Sigmoid colon (tissue), 7 donors: Measurements from ENCODE around the gene PRR20A. TPM values are rescaled to one million over a fixed set of nuclear protein-coding genes. Genes with fewer than 3 reads are reported as not detected.
A peak's percentile ranks its signal among the peaks of the same experiment; 100 is the strongest.
"Not testable (repeated sequence)": the region's sequence is repeated elsewhere in the genome, so short reads cannot be mapped to it uniquely, and the experiment has no call there.

ENCODE experiments used
- DNase-seq: peaks from one replicate; pipeline ENCODE4 v3.0.0-alpha.2; 2019
- H3K27ac ChIP-seq, 4 donors: fragments of 200-600 bp; sonication (generic); one replicate each; pipeline ENCODE4 v1.5.1; 2016 to 2019; ENCODE audit warnings: mild to moderate bottlenecking in 1 of 4
- H3K27me3 ChIP-seq, 3 donors: fragments of 200-600 bp; sonication (generic); one replicate each; pipeline ENCODE4 v1.5.1; 2019; ENCODE audit warnings: mild to moderate bottlenecking in 1 of 3
- H3K36me3 ChIP-seq, 4 donors: fragments of 200-600 bp; sonication (generic); one replicate each; pipeline ENCODE4 v1.5.1; 2016 to 2019
- H3K4me1 ChIP-seq, 4 donors: fragments of 200-600 bp; sonication (generic); one replicate each; pipeline ENCODE4 v1.5.1; 2017 to 2019
- H3K4me3 ChIP-seq, 4 donors: fragments of 200-600 bp; sonication (generic); one replicate each; pipeline ENCODE4 v1.5.1; 2017 to 2019; ENCODE audit warnings: mild to moderate bottlenecking in 2 of 4, moderate library complexity in 1 of 4
- H3K9me3 ChIP-seq, 4 donors: fragments of 200-600 bp in 3 of 4; sonication (generic) in 3 of 4; one replicate each; pipeline versions ENCODE4 v1.5.1 to v1.6.1; 2013 to 2019
- EP300 ChIP-seq, 4 donors: sonication (generic); formaldehyde crosslinking; IDR thresholded peaks; one replicate each; pipeline ENCODE4 v1.6.1; 2017; ENCODE audit warnings: antibody characterized with exemption in 4 of 4
- POLR2A ChIP-seq, 2 donors: fragments of 450-650 bp; IDR thresholded peaks; one replicate each; pipeline ENCODE4 v1.6.1; 2016; ENCODE audit warnings: antibody characterized with exemption in 2 of 2, mild to moderate bottlenecking in 2 of 2, moderate library complexity in 2 of 2
- POLR2AphosphoS5 ChIP-seq, 4 donors: sonication (generic); formaldehyde crosslinking; IDR thresholded peaks; one replicate each; pipeline ENCODE4 v1.6.1; 2017; ENCODE audit warnings: antibody characterized with exemption in 4 of 4
- WGBS, 2 donors: extraction: QIAGEN DNeasy Blood & Tissue Kit; methylation state at CpG; one replicate each; pipeline ENCODE4 v1.1.7; 2013; 5-methylcytosine and 5-hydroxymethylcytosine counted together
- intact Hi-C: fragments of 100-400 bp; cut with DNase I; formaldehyde crosslinking; loops from one replicate; pipeline ENCODE4 v1.15.1; 2023
- polyA plus RNA-seq, 3 donors: library from polyadenylated mRNA; stranded (reverse); fragments of 200-250 nt; gene quantifications; one replicate each; pipeline ENCODE4 v1.2.3, GENCODE V29; 2013
- total RNA-seq, 4 donors: library from RNA; depleted of rRNA; stranded (reverse); fragments of >200 nt; gene quantifications; one replicate each; pipeline ENCODE4 v1.1.0, GENCODE V29; 2016
- TF ChIP-seq, protein P1 (sequence below), 4 experiments: fragments of 450-650 bp in 3 of 4; fragments of 200-600 bp in 1 of 4; IDR thresholded peaks; one replicate each; pipeline ENCODE4 v1.5.1; 2016 to 2019; ENCODE audit warnings: antibody characterized with exemption in 4 of 4, mild to moderate bottlenecking in 3 of 4, moderate library complexity in 2 of 4
- donor health status: healthy with polysubstance abuse.
- donor health status: Bipolar disorder and iron deficiency.
- donor health status: healthy.

The PRR20A gene
- total and polyA plus RNA-seq, 7 donors: not detected

GRCh38 chr13:57137585-57137984, 3.1 kb upstream of the PRR20A start:
- intact Hi-C loops: no loop called here
- H3K36me3 ChIP-seq: no peaks in the 10 kb centered on the region
- H3K9me3 ChIP-seq: no peaks in the 10 kb centered on the region
- H3K27me3 ChIP-seq: no peaks in the 10 kb centered on the region
- TF ChIP-seq POLR2A (IDR thresholded peaks at IDR 0.05) (no peak), POLR2AphosphoS5 (IDR thresholded peaks at IDR 0.05) (no peak), EP300 (IDR thresholded peaks at IDR 0.05) (no peak)
- TF ChIP-seq, protein P1, sequence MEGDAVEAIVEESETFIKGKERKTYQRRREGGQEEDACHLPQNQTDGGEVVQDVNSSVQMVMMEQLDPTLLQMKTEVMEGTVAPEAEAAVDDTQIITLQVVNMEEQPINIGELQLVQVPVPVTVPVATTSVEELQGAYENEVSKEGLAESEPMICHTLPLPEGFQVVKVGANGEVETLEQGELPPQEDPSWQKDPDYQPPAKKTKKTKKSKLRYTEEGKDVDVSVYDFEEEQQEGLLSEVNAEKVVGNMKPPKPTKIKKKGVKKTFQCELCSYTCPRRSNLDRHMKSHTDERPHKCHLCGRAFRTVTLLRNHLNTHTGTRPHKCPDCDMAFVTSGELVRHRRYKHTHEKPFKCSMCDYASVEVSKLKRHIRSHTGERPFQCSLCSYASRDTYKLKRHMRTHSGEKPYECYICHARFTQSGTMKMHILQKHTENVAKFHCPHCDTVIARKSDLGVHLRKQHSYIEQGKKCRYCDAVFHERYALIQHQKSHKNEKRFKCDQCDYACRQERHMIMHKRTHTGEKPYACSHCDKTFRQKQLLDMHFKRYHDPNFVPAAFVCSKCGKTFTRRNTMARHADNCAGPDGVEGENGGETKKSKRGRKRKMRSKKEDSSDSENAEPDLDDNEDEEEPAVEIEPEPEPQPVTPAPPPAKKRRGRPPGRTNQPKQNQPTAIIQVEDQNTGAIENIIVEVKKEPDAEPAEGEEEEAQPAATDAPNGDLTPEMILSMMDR (IDR thresholded peaks at IDR 0.05): no peak
- 12 to 57% methylated on average over 4 of the region's 4 CpGs for WGBS, 2 donors
- no peak for DNase-seq
- H3K4me3 ChIP-seq: no peak overlapping the region
- no peak overlapping the region for H3K27ac ChIP-seq
- no peaks in the 10 kb centered on the region for H3K4me1 ChIP-seq

- 93 to 94% methylated on average over 5 of the region's 5 CpGs for WGBS, 2 donors
- TF ChIP-seq, protein P1 (IDR thresholded peaks at IDR 0.05): no peak
- no peak for TF ChIP-seq EP300 (IDR thresholded peaks at IDR 0.05)
Measured at GRCh38 chr13:57138988-57139387, 1.7 kb upstream of the PRR20A start.

DNA sequence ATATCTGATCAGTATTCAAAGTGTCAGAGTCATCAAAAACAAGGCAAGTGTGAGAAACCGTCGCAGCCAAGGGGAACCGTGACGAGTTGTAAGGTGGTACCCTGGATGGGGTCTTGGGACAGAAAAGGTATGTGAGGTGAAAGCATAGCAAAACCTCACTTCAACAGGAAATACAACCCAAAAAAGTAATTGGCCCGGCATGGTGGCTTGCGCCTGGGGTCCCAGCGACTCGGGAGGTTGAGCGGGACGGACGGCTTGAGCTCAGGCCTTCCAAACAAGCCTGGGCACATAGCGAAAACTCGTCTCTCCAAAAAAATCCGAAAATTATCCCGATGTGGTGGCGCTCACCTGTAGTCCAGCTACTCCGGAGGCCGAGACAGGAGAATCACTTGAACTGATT, 937 bp upstream of the PRR20A start:
- intact Hi-C loops, H3K9me3 ChIP-seq, H3K27ac ChIP-seq, H3K27me3 ChIP-seq, H3K4me1 ChIP-seq, H3K4me3 ChIP-seq, H3K36me3 ChIP-seq, DNase-seq: not testable (repeated sequence)
- 91 to 97% methylated on average over 7 to 14 of the region's 18 CpGs for WGBS, 2 donors

More at GRCh38 chr13:57138988-57139387, 1.7 kb upstream of the PRR20A start:
- Histone ChIP-seq H3K27ac (no peak overlapping the region), H3K27me3 (no peaks in the 10 kb centered on the region), H3K4me3 (no peak overlapping the region), H3K4me1 (no peaks in the 10 kb centered on the region), H3K9me3 (no peaks in the 10 kb centered on the region), H3K36me3 (no peaks in the 10 kb centered on the region)
- no peak for DNase-seq
- intact Hi-C loops: no loop called here

- H3K27ac ChIP-seq, H3K9me3 ChIP-seq, H3K4me3 ChIP-seq, H3K27me3 ChIP-seq, DNase-seq, H3K36me3 ChIP-seq, H3K4me1 ChIP-seq, intact Hi-C loops: not testable (repeated sequence)
- WGBS, 2 donors: no CpG with 5 or more reads among the region's 22 CpGs
Measured at GRCh38 chr13:57147188-57147587, 6.5 kb downstream of the PRR20A start, which contains the start of gene PRR20B. Gene PRR20B, plus strand, starts transcription at chr13:57147488. Its CDS starts 387 bp downstream, at chr13:57147875.

DNA sequence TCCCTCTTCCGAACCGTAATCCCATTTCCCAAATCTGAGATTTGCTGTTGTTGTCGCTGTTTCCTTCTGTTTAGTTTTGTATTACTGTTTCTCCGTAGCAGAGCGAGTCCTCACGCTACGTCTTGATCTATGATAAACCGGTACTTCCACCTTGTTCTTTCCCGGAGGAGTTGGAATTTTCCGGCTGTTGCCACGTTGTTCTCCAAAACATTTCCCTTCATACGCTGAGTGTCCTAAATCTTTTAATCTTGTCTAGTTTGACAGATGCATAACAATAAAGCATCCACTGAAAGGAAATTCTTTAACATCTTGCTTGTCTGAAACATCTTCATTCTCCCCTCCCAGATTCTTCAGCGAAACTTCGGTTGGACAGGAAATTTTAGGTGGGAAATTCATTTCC, 7.4 kb downstream of the PRR20A start:
- DNase-seq: peak; percentile 29
- H3K27ac ChIP-seq, H3K9me3 ChIP-seq, intact Hi-C loops, H3K4me1 ChIP-seq, H3K27me3 ChIP-seq, H3K36me3 ChIP-seq, H3K4me3 ChIP-seq: not testable (repeated sequence)
- WGBS, 2 donors: 96% methylated on average over 6 of the region's 14 CpGs

- H3K27ac ChIP-seq, DNase-seq, H3K36me3 ChIP-seq, H3K4me3 ChIP-seq, intact Hi-C loops, H3K4me1 ChIP-seq, H3K27me3 ChIP-seq, H3K9me3 ChIP-seq: not testable (repeated sequence)
- WGBS, 2 donors: no CpG with 5 or more reads among the region's 22 CpGs
Measured at GRCh38 chr13:57153761-57154160, 13.0 kb downstream of the PRR20A start, which contains the start of gene PRR20C. Gene PRR20C, plus strand, starts transcription at chr13:57154061. Its CDS starts 387 bp downstream, at chr13:57154448.

DNA sequence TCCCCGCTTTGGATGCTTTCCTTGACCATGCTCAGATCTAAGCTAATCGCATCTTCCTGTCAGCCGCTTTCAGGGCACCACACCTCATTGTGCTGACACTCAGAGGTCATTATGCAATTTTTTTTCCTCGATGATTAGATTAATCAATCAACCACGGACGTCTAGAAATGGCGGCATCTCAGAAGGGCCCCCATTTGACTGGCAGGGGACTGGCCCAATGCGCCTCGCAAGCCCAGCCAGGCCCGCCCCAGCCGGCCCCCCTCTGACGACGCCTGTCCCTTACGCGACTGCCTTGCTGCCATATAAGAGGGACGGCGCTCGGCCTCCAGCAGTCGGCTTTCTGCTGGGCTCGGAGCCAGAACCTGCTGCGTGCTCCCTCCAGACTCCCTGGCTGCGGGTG, 19.6 kb downstream of the PRR20A start, which contains the start of gene PRR20D:
PRR20D (plus strand) TSS at position 301 of the 400 bp plus-strand sequence. CDS start 387 bp downstream, outside the sequence.
- H3K9me3 ChIP-seq, H3K36me3 ChIP-seq, DNase-seq, H3K27ac ChIP-seq, H3K4me1 ChIP-seq, H3K27me3 ChIP-seq, H3K4me3 ChIP-seq, intact Hi-C loops: not testable (repeated sequence)
- WGBS, 2 donors: no CpG with 5 or more reads among the region's 22 CpGs

DNA sequence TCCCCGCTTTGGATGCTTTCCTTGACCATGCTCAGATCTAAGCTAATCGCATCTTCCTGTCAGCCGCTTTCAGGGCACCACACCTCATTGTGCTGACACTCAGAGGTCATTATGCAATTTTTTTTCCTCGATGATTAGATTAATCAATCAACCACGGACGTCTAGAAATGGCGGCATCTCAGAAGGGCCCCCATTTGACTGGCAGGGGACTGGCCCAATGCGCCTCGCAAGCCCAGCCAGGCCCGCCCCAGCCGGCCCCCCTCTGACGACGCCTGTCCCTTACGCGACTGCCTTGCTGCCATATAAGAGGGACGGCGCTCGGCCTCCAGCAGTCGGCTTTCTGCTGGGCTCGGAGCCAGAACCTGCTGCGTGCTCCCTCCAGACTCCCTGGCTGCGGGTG, 26.2 kb downstream of the PRR20A start, which contains the start of gene PRR20E:
PRR20E (plus strand) TSS at position 301 of the 400 bp plus-strand sequence. CDS start 387 bp downstream, outside the sequence.
- H3K4me1 ChIP-seq, H3K36me3 ChIP-seq, intact Hi-C loops, H3K27ac ChIP-seq, H3K9me3 ChIP-seq, H3K4me3 ChIP-seq, DNase-seq, H3K27me3 ChIP-seq: not testable (repeated sequence)
- no CpG with 5 or more reads among the region's 22 CpGs for WGBS, 2 donors
